ENCODE data around the gene LGALS14.
"Not testable (repeated sequence)": the region's sequence is repeated elsewhere in the genome, so short reads cannot be mapped to it uniquely, and the experiment has no call there.

LGALS14 gene, protein sequence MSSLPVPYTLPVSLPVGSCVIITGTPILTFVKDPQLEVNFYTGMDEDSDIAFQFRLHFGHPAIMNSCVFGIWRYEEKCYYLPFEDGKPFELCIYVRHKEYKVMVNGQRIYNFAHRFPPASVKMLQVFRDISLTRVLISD

DNA sequence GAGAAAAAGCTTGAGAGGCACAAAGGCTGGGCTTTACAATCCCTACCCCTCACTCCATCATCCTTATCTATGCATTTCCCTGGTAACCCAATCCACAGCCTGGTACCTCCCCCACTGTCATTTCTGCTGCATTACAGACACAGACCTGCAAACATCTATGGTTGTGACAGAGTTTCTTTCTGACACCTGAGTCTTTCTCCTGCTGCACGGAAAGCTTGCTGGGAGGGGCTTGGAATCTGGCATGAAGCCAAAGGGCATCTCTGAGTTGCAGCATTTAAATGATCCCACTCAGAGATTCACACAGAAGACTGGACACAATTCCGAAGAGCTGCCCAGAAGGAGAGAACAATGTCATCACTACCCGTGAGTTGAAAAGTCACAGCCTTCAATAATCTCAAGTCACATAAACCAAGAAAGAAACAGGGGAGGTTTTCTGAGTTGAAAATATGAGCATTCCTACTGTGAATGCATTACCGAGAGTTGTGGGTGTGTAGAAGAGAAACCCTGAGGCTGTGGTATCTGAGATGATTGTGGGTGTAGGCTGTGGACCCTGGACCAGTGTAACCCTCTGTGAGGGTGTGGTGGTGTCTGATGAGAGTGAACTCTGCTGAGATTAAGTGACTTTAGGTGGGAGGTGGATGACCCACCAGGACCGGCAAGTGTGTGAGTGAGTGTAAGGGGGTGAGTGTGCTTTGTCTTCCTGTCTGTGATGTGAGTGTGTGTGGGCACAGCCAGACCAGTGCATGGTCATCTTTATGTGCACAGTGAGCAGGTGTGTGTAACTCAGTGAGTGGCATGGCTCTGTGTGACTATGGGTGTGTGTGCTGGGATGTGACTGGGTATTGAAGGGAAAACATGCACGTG lies at the start of gene LGALS14:
Gene LGALS14 (plus strand): TSS at position 301 of the 864 bp plus-strand sequence. CDS start 48 bp downstream, at position 349.
- DNase-seq: no peak

DNA sequence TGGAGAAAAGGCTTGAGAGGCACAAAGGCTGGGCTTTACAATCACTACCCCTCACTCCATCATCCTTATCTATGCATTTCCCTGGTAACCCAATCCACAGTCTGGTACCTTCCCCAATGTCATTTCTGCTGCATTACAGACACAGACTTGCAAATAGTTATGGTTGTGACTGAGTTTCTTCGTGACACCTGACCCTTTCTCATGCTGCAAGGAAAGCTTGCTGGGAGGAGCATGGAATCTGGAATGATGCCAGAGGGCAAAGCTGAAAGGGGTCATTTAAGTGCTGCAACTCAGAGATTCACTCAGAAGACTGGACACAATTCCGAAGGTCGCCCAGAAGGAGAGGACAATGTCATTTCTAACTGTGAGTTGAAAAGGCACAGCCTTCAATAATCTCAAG lies 48.7 kb upstream of the LGALS14 start, which contains the start of gene LGALS16:
Gene LGALS16 (plus strand): TSS at position 301 of the 400 bp plus-strand sequence. CDS start 49 bp downstream, at position 350.
- DNase-seq: no peak

DNA sequence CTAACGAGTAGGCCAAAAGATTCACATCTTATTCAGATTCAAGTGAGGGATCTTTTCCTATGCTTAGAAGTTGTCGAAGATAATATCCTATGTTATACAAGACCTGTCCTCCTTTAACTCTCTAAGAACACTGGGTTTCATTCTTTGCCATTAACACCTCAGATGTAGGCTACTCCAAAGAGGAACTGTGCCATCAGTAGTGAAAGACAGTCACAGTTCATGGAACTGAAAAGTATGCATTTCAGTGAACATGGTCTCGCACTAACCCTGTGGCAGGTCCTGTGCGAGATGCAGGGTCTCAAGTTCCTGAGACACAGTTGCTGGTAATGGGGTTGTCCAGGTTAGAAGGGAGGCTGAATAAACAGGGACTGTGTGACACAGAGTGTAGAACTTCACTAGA lies 44.5 kb upstream of the LGALS14 start:
- no peak for DNase-seq

DNA sequence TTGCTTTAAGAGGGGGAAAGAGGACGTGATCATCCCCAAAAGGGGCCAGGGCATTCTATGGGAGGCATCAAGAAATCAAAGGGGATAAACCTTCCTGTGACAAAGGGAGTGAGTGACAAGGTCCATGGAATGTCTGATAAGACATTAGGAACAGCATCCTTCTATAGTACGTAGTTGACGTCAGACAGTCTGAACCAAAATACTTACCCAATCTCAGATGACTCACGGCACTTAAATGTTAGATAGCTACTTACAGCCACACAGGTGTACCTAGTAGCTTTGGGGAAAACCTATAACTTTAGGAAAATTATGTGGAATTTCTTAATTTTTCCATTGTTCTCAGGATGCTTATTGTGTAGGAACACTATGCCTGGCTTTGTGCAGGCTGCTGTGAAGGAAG lies 43.6 kb upstream of the LGALS14 start:
- DNase-seq: no peak

DNA sequence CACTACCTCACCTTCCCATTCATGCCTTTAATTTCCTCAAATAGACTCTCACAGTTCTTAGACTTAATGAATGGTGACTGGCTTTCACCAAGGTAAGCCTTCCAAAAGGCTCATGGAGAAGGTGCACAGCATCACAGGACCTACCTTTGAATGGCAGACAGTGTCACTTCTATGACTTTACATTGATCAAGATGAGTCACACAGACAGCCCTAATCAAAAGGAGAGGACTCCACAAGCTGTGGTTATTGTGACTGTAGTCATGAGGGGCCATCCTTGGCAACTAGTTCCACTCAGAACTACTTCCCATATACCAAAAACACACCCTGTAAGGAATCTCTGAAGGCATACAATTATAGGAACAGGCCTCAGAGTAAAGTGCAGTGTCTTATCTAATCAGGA lies 42.7 kb upstream of the LGALS14 start:
- DNase-seq: no peak

DNA sequence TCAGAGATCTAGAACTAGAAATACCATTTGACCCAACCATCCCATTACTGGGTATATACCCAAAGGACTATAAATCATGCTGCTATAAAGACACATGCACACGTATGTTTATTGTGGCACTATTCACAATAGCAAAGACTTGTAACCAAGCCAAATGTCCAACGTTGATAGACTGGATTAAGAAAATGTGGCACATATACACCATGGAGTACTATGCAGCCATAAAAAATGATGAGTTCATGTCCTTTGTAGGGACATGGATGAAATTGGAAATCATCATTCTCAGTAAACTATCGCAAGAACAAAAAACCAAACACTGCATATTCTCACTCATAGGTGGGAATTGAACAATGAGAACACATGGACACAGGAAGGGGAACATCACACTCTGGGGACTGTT lies 34.4 kb upstream of the LGALS14 start:
- DNase-seq: not testable (repeated sequence)

DNA sequence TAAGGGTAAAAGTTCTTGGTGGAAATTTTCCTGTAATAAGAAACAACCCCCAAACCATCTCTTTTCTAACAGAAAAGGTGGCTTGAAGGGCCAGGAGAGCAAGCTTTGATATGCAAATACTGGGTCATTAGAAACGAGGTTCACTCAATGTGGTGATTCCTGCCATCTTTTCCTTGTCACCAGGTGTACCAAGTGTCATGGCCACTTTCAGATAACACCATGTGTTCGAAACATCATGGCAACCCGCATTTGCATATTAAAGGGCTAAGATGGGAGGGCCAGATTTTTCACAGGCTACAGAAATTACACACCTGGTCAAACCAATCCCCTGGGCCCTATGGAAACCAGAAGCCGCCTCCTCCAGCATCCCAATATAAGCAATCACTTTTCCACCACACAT lies 33.3 kb upstream of the LGALS14 start:
- no peak for DNase-seq

DNA sequence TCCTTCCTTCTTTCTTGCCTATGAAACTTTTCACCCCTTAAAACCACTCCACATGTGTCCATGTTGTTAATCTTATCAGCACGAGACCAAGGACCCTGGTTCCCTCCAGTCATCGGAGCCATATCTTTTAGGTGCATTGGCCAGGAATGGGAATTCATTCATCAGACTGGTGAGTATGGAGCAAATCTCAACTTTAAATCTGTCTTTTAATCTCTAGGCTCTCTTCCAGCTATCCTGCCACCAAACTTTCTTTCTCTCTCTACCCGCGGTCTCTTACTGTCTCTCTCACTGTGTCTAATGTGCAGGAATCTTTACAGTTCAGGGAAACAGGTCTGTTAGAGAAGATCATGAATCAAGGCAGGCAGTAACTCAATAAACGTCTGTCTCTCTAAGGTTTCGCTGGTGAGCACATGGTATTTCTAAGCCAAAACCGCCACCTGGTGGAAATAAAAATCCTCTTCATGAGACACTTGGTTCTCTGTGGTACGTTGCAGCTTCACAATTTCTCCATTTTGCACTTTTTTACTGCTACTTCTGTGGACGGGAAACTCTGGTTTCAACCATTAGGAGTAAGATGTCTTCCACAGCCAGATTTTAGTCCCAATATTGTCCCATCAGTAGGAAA lies 32.4 kb upstream of the LGALS14 start:
- DNase-seq: no peak

DNA sequence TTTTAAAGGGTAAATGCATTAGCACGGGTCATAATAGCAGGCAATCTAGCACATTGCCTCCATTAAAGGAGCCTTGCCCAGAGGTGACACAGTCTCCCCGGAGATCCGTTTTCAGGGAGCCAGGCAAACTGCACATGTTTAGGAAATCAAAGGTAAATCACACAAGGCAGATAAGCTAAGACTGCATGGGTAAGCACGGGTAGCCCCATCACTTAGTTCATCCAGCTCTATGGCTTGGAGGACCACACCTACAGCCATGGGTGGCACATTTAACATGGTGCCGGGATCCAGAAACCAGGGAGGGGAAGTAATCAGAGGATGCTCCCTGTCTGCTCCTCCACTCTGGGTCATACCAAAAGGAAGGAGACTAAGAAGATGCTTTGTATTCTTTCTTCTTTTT lies 31.8 kb upstream of the LGALS14 start:
- DNase-seq: no peak

DNA sequence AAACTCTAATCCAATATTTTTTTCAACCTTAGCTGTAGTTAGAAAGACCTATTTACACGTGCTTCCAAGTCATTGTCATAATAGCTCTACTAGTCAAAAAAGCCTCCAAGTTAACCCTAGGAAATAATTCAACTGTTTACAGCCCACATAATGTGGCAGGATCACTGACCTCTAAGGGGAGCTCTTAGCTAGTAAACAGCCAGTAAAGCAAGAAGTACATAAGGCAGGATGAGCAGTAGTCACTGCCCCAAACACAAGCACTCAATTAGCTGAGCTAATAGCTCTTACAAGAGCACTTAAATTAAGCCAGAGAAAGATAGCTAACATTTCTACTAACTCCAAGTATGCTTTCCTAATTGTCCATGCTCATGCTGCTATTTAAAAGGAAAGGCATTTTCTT lies 30.4 kb upstream of the LGALS14 start:
- not testable (repeated sequence) for DNase-seq

DNA sequence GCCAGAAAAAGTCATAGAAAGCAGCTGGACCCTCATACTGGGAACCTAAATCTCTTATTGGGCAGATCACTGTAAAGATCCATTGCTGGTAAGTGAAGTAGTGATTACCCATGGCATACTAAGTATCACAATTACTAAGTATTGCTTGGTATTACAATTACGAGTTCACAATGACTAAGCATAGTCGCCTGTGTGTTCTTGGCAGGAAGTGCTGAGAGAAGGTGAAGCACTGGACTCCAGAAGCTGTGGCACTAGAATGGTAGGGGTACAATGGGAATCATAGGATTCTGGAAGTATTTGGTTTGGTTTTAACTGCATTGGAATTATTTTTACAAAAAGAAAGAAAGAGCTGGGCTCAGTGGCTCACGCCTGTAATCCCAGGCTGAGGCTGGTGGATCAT lies 28.3 kb upstream of the LGALS14 start:
- no peak for DNase-seq

DNA sequence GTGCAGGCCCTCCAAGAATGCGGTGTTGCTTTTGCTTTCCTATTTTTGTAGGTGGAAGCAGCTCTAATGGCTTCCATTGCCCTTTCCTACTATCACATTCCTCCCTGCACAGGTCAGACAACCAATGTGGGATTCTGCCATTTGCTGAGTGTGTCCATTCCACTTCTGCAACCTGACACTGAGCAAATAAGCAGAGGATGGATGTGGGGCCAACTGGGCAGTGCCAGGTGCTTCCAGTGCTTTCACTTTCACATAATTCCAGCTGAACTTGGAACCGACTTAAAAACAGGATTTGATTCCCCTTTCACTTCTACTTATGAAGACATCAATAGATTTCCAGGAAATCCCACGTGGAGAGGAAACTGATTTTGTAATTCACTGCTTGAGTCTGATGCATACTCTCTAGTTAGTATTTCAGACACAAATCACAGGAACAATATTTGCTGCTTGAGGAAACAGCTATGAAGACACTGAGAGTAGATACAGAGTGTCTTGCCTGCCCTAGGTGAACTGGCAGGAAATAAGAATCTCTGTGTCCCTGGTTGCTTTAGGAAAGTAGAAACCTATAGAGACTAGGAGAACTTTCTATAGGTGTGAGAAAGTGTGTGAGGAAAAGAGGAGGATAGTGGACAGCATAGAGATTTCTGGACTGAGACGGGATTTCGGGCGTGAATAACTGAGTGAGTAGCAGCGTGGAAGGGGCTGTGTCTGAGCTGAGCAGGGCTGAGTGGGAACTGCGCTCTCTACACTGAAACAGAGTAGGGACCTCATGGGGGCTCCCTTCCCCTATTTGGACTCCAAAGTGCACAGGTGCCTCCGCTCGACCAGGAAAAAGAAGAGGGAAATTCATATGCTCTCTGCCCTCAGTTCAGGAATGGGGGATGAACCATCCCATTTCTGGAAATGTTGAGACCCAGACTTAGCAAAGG lies 26.1 kb upstream of the LGALS14 start:
- peak; percentile 49 for DNase-seq

DNA sequence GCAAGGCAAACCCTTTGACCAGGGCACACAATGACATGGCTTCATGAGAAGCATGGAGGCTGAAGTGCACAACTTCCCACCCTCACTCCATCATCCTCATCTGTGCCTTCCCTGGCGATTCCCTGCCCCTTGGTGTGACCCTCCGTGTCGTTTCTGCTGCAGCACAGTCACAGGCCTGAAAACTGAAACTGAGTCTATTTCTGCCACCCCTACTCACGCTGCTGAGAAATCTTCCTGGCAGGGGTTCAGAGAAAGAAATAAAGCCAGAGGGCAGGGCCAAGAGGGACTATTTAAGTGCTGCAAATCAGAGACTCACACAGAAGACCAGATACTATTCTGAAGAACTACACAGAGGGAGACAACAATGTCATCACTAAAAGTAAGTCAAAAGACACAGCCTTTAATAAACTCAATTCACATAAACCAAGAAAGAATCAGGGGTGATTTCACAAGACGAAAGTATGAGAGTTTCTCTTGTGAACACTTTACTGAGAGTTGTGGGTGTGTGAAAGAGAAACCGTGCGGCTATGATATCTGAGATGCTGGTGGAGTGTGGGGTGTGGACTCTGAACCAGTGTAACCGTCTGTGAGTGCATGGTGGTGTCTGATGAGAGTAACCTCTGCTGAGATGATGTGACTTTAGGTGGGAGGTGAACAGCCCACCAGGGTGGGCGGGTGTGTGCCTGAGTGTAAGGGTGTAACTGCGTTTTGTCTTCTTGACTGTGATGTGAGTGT lies 25.1 kb upstream of the LGALS14 start:
- DNase-seq: no peak

DNA sequence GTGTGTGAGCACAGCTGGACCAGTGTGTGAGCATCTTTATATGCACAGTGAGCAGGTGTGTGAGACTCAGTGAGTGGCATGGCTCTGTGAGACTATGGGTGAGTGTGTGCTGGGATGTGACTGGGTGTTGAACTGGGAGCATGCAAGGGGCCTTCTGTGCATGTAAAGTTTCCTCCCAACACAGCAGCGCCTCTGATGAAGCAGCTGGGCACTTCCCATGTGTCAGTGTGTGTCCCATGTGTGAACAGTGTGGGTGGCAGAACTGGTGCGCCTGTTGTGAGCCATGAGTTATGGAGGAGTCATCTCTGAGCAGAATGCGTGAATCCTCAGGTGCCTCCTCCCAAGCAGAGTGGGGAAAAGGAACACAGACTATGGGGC lies 24.5 kb upstream of the LGALS14 start:
- DNase-seq: no peak

DNA sequence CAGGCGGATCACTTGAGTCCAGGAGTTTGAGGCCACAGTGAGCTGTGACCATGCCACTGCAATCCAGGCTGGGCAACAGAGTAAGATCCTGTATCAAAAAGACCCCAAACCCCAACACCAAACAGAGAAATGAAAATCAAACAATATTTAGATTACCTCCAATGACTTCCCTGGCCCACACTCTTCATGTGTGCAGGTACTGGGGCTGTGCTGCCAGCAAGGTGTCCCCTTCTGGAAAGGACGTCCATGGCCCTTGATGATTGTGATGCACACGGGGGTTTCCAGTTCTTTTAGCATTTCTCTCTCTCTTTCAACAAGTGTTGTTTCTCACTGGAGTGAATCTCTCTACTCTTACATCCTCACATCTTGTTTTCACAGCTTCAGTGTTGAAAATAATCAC lies 23.7 kb upstream of the LGALS14 start:
- no peak for DNase-seq

DNA sequence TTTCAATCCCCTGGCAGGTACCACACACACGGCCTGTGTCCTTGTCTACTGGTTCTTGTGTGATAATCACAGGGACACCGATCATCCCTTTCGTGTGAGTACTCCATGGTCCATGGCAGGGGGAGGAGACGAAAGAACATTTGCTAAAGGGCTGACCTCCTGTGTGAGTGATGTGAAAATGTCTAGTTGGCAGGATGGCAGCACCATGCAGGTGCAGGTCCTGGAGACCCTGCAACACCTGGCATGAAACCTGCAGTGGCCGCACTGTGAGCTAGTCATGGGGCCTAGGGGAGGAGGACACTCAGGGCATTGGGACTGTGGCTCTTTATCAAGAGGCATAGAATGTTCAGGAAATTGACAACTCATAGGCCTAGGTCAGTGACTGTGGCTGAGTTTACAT lies 22.9 kb upstream of the LGALS14 start:
- DNase-seq: no peak

DNA sequence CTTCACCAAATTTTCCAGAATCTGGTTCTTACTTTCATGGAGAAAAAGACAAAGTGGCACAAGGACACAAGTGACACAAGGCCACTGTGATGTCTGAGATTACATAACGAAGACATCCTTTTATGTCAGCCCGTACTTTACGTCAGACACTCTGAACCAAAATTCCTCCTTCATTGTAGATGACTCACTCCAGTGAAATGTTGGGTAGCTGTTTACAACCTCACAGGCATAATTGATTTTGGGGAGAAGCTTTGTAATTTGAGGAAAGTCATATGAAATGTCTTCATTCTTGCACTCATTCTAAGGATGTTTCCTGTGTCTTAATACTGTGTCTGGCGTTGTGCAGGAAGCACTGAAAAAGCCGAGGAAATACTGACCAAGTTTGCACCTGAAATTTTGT lies 20.0 kb upstream of the LGALS14 start:
- no peak for DNase-seq

DNA sequence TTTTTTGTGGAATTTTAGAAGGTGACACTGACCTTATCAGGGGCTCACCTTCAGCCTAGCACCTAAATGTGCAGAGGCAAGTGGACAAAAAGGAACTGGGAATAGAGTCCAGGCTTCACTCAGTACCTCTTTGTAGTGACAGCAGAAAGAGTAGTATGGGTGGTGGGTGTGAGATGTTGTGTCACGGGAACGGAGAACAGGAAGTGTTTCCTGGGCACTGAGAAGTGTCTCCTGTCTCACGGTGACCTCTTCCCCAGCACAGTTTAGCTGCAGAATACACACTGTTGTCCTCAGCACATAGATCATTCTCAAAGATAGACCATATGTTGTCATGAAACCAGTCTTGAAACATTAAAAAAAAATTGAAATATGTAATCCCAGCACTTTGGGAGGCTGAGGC lies 17.5 kb upstream of the LGALS14 start:
- no peak for DNase-seq

DNA sequence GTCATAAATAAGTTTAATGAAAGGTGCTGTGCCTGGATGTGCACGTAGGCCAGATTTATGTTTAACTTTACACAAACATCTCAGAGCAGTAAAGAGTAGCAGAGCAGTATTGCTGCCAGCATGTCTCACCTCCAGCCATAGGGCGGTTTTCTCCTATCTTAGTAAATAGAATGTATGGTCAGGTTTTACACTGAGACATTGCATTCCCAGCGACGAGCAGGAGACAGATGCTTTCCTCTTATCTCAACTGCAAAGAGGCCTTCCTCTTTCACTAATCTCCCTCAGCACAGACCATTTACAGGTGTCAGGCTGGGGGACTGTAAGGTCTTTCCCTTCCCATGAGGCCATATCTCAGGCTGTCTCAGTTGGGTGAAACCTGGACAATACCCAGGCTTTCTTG lies 15.6 kb upstream of the LGALS14 start:
- DNase-seq: not testable (repeated sequence)

DNA sequence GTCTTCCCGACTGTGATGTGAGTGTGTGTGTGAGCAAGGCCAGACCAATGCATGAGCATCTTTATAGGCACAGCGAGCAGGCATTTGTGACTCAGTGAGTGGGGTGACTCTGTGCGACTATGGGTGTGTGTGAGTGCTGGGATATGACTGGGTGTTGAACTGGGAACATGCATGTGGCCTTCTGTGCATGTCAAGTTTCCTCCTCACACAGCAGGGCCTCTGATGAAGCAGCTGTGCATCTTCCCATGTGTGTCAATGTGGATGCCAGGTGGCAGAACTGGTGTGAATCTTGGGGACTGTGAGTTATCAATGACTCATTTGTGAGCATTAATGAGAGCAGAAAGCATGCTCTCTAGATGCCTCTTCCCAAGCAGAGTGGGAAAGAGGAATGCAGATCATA lies 12.1 kb upstream of the LGALS14 start:
- DNase-seq: no peak

DNA sequence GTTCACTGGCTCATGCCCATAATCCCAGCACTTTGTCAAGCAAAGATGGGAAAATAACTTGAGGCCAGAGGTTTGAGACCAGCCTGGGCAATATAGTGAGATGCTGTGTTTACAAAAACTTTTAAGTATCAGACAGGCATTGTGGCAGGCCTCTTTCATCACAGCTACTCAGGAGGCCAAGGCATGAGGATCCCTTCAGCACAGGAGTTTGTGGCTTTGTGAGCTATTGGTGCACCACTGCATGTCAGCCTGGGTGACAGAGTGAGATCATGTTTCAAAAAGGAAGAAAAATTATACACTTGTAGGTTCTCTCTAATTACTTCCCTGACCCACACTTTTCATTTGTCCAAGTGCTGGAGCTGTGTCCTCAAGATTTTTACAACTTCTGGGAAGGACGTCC lies 11.5 kb upstream of the LGALS14 start:
- DNase-seq: no peak

DNA sequence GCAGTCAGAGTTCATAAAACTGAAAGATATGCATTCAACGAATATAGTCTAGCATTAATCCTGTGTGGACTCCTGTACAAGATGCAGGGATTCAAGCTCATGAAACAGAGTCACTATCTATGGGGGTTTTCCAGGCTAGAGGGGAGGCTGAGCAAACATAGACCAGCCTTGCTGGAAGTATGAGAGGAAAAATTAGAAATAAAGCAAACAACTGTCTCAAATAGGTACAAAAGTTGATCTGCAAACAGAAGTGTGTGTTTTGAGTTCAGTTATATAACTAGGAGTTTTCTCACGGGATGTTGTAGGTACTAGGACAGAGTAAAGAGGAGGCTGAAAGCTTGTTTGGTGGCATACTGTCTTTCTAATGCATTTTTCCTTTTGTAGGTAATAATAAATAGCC lies 8.5 kb upstream of the LGALS14 start:
- no peak for DNase-seq

Measured in NCI-H187 treated with DMSO at 0.1 percent for 48 hours (cell line).